ENCODE data around the gene TAPBP.

TAPBP gene

DNA sequence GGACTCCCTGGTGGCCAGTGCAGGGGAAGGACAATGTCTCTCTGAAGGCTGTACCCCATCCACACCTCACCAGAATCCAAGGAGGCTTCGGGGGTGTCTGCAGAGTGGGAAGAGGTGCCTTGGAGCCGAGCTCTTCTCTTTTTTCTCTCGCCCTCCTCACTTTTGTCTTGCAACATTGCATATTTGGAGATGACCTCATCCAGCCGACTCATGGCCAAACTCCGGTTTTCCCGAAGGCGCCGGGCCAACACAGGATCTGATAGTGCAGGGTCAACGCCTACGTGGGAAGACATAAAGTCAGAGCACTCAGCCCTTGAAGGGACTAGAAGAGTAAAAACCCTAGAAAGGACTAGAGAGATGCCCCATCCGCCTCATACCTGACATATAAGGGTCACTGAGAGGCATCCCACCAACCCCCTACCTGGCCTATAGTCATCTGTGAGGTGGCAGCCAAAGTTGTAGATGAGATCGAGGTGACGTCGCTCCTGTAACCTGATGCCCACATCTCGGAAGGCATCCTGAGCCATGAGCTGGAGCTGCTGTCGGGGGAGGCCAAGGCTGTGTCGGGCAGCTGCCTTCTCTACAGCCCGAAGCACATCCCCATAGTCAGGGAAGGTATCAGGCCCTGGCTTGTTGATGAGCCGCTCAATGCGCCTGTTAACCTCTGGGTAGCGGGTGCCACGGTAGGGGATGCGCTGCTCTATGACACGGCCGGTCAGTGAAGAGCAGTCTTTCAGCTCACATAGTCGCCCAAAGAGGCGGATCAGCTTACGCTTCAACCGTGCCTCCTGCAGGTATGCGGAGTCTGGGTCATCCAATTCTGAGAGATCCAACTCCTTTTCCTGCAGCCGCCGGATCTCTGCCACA is 6.7 kb upstream of the TAPBP start:
- DNase-seq, result no peak

- no peak for DNase-seq
Observed at GRCh38 chr6:33319939-33320314, 6.0 kb upstream of the TAPBP start.

DNA sequence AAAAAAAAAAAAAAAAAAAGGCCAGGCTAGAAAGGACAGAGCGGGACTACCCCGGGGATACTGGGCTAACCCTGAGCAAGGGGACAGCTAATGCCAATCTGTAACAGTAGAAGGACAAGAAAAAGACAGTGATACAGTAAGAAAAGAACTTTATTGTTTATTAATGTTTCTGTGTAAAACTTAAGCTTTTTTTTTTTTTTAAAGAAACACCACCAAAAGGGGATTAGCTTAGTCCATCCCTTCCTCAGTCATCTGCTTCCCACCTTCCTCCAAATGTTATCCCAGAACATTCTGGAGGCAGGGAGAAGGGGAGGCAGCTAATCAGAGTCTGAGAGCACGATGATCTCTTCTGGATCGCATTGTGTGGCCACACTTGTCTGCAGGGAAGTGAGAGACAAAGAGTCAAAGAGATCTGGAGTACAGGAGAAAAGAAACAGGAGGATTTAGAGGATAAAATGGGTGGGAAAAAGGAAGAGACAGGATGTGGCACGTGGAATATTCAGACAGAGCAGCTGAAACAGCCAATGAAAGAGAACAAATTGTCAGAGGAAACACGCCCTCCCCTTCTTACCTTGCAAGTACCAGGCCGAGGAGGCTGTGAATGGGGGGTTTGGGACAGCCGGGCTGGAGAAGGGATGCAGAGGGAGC is 4.7 kb upstream of the TAPBP start:
- no peak for DNase-seq

DNA sequence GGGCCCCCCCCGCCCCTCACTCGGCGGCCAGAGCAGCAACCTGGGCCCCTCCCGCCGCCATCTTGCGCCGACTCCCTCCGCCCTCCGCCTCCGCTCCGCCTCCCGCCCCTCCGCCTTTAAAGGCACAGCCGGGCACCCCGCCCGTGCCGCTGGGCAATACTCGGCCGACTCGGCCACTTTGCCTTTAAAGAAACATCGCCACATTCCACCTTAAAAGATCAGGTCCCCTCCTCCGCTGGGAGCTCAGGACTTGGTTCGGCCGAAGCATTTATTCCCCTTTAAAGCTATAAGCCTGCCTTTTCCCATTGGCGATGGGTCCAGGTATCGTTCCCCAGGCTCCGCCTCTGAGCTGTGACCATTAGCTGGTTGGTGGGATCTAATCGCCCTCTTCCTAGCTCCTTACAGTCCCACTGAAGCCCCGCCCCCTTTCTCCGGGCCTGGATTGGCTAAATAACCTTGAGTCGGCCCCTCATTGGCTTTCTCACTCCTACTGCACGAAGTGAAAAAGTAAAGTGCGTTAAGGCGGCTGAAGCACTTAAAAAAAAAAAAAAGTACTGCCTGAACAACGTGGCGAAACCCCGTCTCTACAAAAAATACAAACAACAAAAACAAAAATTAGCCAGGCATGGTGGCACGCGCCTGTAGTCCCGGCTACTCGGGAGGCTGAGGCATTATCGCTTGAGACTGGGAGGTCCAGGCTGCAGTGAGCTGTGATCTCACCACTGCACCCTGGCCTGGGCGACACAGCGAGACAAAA is 4.0 kb upstream of the TAPBP start, which contains the start of gene ZBTB22:
TSS of gene ZBTB22 (minus strand) at position 76 of the 757 bp plus-strand sequence. CDS start 828 bp downstream, outside the sequence.
- peak; percentile 53 to 100 (median 98) for DNase-seq

DNA sequence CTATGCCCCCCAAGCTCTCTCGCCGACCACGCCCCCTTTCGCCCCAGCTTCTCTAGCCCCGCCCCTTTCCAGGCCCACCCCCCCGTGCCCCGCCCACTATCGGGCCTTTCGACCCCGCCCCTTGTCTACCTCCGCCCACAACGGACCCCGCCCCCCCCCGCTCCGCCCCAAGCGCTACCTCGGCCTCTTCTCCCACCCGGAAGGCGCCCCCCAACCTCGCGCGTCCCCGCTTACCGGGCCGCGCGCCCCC is 3.5 kb upstream of the TAPBP start:
- DNase-seq, result peak in 9 of 56 donors; percentile 54 to 94 (median 64)

- no peak for DNase-seq
Observed at GRCh38 chr6:33316603-33317418, 2.9 kb upstream of the TAPBP start.

- no peak for DNase-seq
Observed at GRCh38 chr6:33315793-33316602, 2.1 kb upstream of the TAPBP start.

GRCh38 chr6:33314943-33315792 is 1.3 kb upstream of the TAPBP start:
- DNase-seq, result peak in 1 of 56 donors; percentile 10

DNA sequence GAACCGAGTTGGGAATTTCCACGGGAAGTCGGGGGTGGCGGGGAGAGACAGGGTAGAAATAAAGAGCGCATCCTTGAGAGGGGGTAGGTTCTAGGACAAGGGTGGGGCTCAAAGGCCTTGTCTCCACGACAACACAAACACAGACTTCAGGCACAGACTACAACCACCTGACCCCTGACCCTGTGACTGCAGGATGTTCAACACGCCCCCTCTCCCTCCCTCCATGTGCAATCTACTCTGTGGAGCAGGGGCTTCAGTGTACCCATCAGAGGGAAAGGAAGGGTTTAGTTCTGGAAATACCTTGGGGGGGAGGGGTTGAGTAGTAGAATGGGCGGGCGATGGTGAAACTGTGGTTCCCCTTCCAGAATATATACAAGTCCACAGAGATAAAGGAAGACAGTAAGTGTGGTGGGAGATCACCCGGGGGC is 651 bp upstream of the TAPBP start:
- DNase-seq, result peak in 29 of 56 donors; percentile 9 to 58 (median 37)

- peak in 30 of 56 donors; percentile 8 to 62 (median 42) for DNase-seq
Observed at GRCh38 chr6:33313105-33313708, 671 bp downstream of the TAPBP start.

DNA sequence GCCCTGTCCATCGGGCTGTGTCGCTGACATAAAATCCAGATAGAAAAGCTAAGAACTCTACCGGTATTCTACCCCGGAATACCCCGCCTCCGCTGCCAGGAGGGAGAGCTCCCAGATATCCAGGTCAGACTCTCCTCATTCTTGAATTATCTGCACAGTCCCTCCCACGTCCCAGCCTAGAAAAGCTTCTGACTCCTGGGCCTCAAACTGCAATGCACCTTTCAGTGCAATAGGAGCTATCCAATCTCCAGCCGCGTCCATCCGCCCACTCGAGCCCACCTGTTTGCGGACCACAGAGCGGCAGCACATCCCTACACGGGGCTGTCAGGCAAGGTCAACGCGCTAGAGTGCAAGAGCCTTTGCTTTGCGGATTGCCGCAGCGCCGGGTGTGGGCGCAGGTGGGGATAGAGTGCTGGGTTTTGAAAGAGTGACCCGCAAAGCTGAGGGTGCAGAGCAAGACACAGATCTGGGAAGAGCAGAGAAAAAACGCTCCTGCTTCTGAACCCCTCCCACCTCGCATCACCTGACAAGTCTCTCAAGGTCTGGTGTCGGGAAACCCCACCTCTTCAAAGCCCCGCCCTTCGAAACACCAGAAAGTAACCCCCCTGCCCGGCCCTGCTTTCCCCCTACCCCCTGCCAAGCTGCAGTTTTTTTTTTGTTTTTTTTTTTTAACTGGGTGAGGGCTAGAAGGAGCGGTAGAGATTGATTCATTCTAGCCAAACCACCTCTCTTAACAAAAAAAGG is 1.3 kb downstream of the TAPBP start:
- peak in 39 of 56 donors; percentile 9 to 67 (median 42) for DNase-seq

DNA sequence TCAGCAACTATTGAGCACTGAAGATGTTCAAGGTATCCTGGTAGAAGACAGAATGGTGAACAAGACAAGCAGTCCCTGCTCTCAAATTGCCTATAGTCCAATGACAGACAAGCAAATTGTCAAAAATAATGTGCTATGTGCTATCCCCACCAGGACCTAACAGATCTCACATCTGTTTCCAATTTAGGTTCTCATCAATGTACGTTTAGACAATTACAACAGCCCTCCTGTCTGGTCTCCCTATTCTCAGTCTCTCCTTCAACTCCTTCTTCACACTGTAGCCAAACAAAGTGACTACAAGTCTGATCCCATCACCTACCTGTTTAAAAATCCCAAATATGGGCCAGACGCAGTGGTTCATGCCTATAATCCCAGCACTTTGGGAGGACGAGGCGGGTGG is 7.5 kb downstream of the TAPBP start:
- DNase-seq, result no peak

DNA sequence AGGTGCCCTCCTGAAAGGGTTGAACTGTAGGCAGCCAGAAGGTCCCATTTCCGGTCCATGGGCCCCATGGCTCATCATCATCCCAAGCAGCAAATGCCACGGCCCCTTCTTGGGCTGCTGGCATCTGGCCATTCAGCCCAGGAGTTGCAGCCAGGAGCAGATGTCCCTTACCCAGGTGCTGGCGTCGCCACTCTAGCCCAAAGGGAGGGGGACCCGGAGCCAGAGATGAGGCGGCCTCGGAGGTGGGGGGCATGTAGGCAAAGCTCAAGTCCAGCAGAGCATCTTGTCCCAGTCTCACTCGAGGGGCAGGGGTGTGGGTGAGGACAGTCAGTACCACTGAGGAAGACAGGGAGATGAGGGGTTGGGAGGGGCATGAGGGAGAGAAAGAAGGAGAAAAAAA is 8.8 kb downstream of the TAPBP start:
- DNase-seq, result no peak

- no peak for DNase-seq
Observed at GRCh38 chr6:33304216-33304615, 9.7 kb downstream of the TAPBP start.

- no peak for DNase-seq
Observed at GRCh38 chr6:33301877-33302276, 12.0 kb downstream of the TAPBP start.

DNA sequence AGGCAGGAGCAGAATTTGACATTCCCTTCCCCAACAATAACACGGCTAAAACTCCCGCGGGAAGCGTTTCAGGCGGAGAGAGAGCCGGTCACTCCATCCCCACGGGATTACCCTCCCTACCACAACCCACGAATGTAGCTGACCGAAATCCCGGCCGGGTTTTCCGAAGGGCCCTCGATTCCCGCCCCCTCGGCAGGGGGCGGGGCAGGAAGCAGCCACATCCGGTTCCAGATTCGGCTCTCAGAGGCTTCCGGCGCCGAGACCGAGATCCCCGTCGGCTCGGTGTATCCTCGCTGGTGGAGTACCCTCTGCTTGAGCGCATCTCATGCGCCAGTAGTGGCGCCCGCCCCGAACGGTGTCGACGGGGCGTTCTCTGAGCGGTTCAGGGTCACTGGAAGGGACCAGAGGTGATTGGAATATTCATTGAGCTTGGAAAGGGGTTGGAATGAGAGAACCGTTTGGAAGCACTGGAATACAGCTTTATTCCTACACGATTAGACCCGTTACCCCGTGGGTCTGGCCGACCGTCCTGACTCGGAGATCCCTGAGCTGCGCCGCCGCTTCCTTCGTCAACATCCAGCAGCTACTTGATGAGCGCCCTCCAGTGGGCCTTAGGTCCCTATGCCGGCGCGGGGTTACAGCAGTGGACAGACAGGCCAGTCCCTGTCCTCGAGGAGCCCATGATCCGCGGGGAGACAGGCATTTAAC is 14.5 kb downstream of the TAPBP start:
- DNase-seq, result peak; percentile 46 to 92 (median 83)

- DNase-seq, result peak in 51 of 56 donors; percentile 41 to 87 (median 75)
Observed at GRCh38 chr6:33298773-33299236, 15.1 kb downstream of the TAPBP start, which contains the start of gene RGL2. Gene RGL2, minus strand, starts transcription at chr6:33298942. Its CDS starts 332 bp downstream, at chr6:33298610.

Measured in amygdala (tissue), 56 donors.